Common myeloid progenitor, CD34-positive (primary cell): ENCODE measurements around the gene PTCHD1. TPM values are rescaled to one million over a fixed set of nuclear protein-coding genes. Genes with fewer than 3 reads are reported as not detected.

ENCODE experiments used
- CTCF ChIA-PET: fragments of 350-600 bp; sonication (Branson Sonifier 250); formaldehyde crosslinking; loops from one replicate; lab custom pipeline; 2021; ENCODE audit warnings: antibody characterized with exemption; lab: Charles Lee
- POLR2A ChIA-PET: fragments of 350-600 bp; sonication (Branson Sonifier 250); formaldehyde crosslinking; loops from one replicate; lab custom pipeline; 2021; ENCODE audit warnings: antibody characterized with exemption; lab: Charles Lee
- DNase-seq, 3 donors: peaks; one replicate each; pipeline versions ENCODE4 v3.0.0 to v3.0.0-alpha.2; 2013
- H3K27ac ChIP-seq, 2 experiments: 1 replicate in 1 of 2; 2 replicates in 1 of 2; pipeline ENCODE4 v1.7.0; 2013; ENCODE audit warnings: inconsistent platforms in 2 of 2, low read length in 2 of 2, mild to moderate bottlenecking in 2 of 2, low read depth in 1 of 2, moderate library complexity in 1 of 2; ENCODE audit not compliant: severe bottlenecking in 2 of 2, insufficient read depth in 1 of 2, poor library complexity in 1 of 2
- H3K27me3 ChIP-seq, 5 experiments: replicated peaks in 2 of 5; 1 replicate in 3 of 5; 2 replicates in 2 of 5; pipeline versions ENCODE4 v1.6.1 to v1.7.0; 2013; ENCODE audit warnings: low read length in 4 of 5, mild to moderate bottlenecking in 2 of 5, moderate library complexity in 2 of 5, inconsistent platforms in 1 of 5; ENCODE audit not compliant: insufficient read depth in 5 of 5, control insufficient read depth in 4 of 5
- H3K36me3 ChIP-seq, 4 experiments: 1 replicate in 2 of 4; 2 replicates in 2 of 4; pipeline versions ENCODE4 v1.6.1 to v1.7.0; 2013; ENCODE audit warnings: low read length in 3 of 4, control low read depth in 1 of 4, mild to moderate bottlenecking in 1 of 4; ENCODE audit not compliant: control insufficient read depth in 4 of 4, insufficient read depth in 4 of 4
- H3K4me1 ChIP-seq, 4 experiments: 1 replicate in 3 of 4; 2 replicates in 1 of 4; pipeline versions ENCODE4 v1.6.1 to v1.7.1; 2013; ENCODE audit warnings: low read length in 3 of 4, mild to moderate bottlenecking in 3 of 4, control low read depth in 1 of 4, inconsistent platforms in 1 of 4, moderate library complexity in 1 of 4; ENCODE audit not compliant: control insufficient read depth in 4 of 4, insufficient read depth in 4 of 4; ENCODE audit errors: control extremely low read depth in 1 of 4
- H3K4me3 ChIP-seq, 7 experiments: 1 replicate in 4 of 7; 2 replicates in 3 of 7; pipeline versions ENCODE4 v1.5.1 to v1.7.0; 2013; ENCODE audit warnings: mild to moderate bottlenecking in 7 of 7, low read length in 6 of 7, moderate library complexity in 6 of 7, inconsistent platforms in 2 of 7, low read depth in 2 of 7, control low read depth in 1 of 7; ENCODE audit not compliant: insufficient read depth in 4 of 7, control insufficient read depth in 1 of 7; ENCODE audit errors: extremely low read depth in 1 of 7
- H3K9me3 ChIP-seq, 5 experiments: 1 replicate in 4 of 5; 2 replicates in 1 of 5; pipeline versions ENCODE4 v1.6.1 to v1.7.1; 2013; ENCODE audit warnings: low read length in 4 of 5, mild to moderate bottlenecking in 2 of 5, inconsistent platforms in 1 of 5, low read depth in 1 of 5, moderate library complexity in 1 of 5; ENCODE audit not compliant: control insufficient read depth in 4 of 5, insufficient read depth in 2 of 5; ENCODE audit errors: control extremely low read depth in 1 of 5
- WGBS: methylation state at CpG from one replicate; pipeline ENCODE4 v1.1.5; 2013; ENCODE audit not compliant: insufficient coverage; 5-methylcytosine and 5-hydroxymethylcytosine counted together
- polyA plus RNA-seq: library from polyadenylated mRNA; unstranded; fragments of 120-200 nt; gene quantifications from one replicate; pipeline ENCODE4 v1.2.1, GENCODE V29; 2013

Gene PTCHD1
- polyA plus RNA-seq: not detected

DNA sequence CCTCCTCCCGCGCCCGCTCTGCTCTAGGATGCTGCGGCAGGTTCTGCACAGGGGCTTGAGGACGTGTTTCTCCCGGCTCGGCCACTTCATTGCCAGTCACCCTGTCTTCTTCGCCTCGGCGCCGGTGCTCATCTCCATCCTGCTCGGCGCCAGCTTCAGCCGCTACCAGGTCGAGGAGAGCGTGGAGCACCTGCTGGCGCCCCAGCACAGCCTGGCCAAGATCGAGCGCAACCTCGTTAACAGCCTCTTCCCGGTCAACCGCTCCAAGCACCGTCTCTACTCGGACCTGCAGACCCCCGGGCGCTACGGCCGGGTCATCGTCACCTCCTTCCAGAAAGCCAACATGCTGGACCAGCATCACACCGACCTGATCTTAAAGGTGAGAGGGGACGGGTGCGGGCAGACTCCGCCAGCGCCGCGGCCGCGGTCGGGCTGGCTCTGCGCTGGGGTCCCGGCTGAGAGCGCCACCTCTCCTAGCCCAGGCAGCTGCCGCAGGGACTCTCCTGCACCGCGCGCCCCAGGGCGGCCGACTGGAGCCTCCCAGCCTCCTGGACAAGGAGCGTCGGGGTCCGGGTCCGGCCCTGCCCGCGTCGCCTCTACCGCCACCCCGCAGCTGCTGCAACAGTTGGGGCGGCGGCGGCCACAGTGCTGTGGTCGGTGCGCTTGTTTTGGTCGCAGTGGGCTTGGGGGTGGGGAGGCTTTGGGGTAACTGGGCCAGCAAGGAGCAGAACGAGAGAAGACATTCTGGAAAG, at the start of gene PTCHD1:
PTCHD1 (plus strand) TSS at position 2 of the 752 bp plus-strand sequence; CDS start at position 29, 27 bp downstream.
- H3K27ac ChIP-seq: no peak within 1 kb of the TSS
- WGBS: 30% methylated on average over 60 of the region's 64 CpGs
- ChIA-PET POLR2A (no interaction called here), CTCF (interaction anchor here (1.3 kb wide), 1 partner anchor 217 kb away, joined by 3 read pairs; no protein-coding TSS in a partner anchor)
- peak within 1 kb of the TSS in 4 of 7 experiments; percentile 6 to 58 (median 39) for H3K4me3 ChIP-seq
- H3K4me1 ChIP-seq: peaks cover 0 to 36% (median 17%) of the 10 kb centered on the region in 4 experiments
- H3K9me3 ChIP-seq: peaks cover 0 to 8% (median 0%) of the 10 kb centered on the region in 5 experiments
- peak in 1 of 3 donors; percentile 27 for DNase-seq
- no peaks in the 10 kb centered on the region for H3K36me3 ChIP-seq
- peaks cover 5 to 81% (median 35%) of the 10 kb centered on the region in 5 experiments for H3K27me3 ChIP-seq

- CTCF ChIA-PET: interaction anchor here (0.7 kb wide), 1 partner anchor 87 kb away, joined by 3 read pairs; no protein-coding TSS in a partner anchor
- H3K4me1 ChIP-seq: no peaks in the 10 kb centered on the region
- no peak overlapping the region for H3K27ac ChIP-seq
- POLR2A ChIA-PET: no interaction called here
- H3K36me3 ChIP-seq: no peaks in the 10 kb centered on the region
- no peak overlapping the region for H3K4me3 ChIP-seq
- H3K27me3 ChIP-seq: no peaks in the 10 kb centered on the region
- H3K9me3 ChIP-seq: no peaks in the 10 kb centered on the region
- WGBS: 80% methylated on average over 1 of the region's 5 CpGs
- DNase-seq: no peak
Measured at GRCh38 chrX:23286731-23287130, 47.9 kb upstream of the PTCHD1 start.

DNA sequence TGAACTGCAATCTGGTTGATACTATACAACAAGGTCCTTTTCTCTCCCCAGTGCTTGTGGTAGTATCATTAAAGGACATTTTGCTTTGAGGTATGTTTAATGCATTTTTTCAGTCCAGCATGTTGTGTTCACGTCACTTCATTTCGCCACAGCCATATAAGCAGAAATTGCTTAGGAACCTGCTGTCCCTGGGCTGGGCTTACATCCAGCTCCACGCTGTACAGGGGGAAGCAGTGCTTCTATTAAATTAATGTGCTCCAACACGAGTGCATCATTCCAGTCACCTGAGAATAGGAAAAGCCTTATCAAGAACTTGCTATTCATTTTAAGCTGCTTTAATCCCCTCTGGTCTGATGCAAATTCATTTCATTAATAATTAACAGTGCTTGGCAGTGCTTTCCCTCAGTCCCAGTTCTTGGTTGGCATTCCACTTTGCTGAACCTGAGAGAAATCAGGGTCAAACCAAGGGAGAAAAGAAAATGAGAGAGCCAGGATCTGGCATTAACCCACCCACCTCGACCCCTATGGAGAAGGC, 47.4 kb upstream of the PTCHD1 start:
- DNase-seq: no peak
- Histone ChIP-seq H3K27ac (no peak overlapping the region), H3K9me3 (no peaks in the 10 kb centered on the region), H3K4me3 (no peak overlapping the region), H3K27me3 (no peaks in the 10 kb centered on the region), H3K4me1 (no peaks in the 10 kb centered on the region), H3K36me3 (no peaks in the 10 kb centered on the region)
- ChIA-PET POLR2A (no interaction called here), CTCF (no interaction called here)
- WGBS: 85% methylated on average over 4 of the region's 5 CpGs

DNA sequence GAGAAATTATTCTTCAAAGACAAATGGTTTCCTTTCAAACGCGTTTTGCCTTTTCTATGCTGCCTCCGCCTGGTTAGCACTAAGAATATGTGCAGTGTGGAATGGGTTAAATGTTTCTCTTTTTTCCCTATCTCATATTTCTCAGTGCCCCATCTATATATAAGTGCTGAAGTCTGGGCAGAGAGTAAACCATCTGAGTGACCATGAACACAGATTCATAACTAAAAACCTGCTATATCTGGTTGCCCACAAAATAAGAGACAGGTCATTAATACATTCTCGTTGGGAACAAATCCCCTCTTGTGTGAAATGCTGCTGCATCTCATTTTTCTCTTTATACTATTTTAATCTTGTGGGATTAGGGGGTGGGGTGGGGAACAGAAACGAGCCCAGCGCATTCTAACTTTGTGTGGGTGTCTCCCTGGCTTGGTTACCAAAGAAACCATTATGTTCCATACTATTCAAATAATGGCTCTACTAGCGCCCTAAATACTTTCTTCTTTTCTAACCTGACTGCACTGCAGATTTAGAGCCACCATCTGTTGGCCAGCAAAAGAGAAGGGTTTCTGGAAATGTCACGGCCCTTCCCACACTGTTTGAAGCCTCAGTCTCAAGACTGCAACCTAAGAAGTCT, 42.2 kb upstream of the PTCHD1 start:
- Histone ChIP-seq H3K36me3 (no peaks in the 10 kb centered on the region), H3K4me1 (no peaks in the 10 kb centered on the region), H3K27ac (no peak overlapping the region), H3K27me3 (peaks cover 0 to 3% (median 0%) of the 10 kb centered on the region in 5 experiments), H3K9me3 (no peaks in the 10 kb centered on the region), H3K4me3 (no peak overlapping the region)
- ChIA-PET CTCF (no interaction called here), POLR2A (no interaction called here)
- WGBS: 77% methylated on average over 2 of the region's 8 CpGs
- DNase-seq: no peak

GRCh38 chrX:23292988-23293651, 41.5 kb upstream of the PTCHD1 start:
- Histone ChIP-seq H3K4me3 (no peak overlapping the region), H3K9me3 (no peaks in the 10 kb centered on the region), H3K36me3 (no peaks in the 10 kb centered on the region), H3K4me1 (no peaks in the 10 kb centered on the region), H3K27me3 (peaks cover 0 to 3% (median 0%) of the 10 kb centered on the region in 5 experiments), H3K27ac (no peak overlapping the region)
- ChIA-PET CTCF (no interaction called here), POLR2A (no interaction called here)
- 86% methylated on average over 8 of the region's 8 CpGs for WGBS
- DNase-seq: no peak

DNA sequence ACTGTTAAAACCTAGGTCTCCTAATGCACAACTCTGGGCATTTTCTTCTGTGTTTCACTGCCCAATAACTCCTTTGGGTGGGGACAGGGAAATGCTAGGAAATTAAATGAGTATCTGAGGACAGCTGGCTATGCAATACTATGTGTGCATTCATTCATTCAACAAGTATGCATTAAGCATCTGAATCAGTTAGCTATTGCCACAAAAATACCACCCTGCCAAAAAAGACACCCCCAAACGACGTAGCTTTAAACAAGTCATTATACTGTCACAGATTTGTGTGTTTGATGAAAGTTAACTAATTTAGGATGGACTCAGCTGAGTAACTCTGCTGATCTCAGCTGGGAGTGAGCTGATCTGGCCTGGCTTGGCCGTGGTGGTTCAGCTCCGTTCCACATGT, 29.8 kb upstream of the PTCHD1 start:
- no peak overlapping the region for H3K4me3 ChIP-seq
- no peaks in the 10 kb centered on the region for H3K36me3 ChIP-seq
- no peak overlapping the region for H3K27ac ChIP-seq
- 88% methylated on average over 2 of the region's 4 CpGs for WGBS
- POLR2A ChIA-PET: no interaction called here
- no peak for DNase-seq
- H3K27me3 ChIP-seq: peaks cover 0 to 3% (median 0%) of the 10 kb centered on the region in 5 experiments
- H3K4me1 ChIP-seq: no peaks in the 10 kb centered on the region
- CTCF ChIA-PET: no interaction called here
- no peaks in the 10 kb centered on the region for H3K9me3 ChIP-seq
